HepG2 (cell line): ENCODE data around the gene CEP97. TPM values are rescaled to one million over a fixed set of nuclear protein-coding genes. Genes with fewer than 3 reads are reported as not detected.

Experiments
- HES4 ChIP-seq: sonication (generic); formaldehyde crosslinking; IDR thresholded peaks from 2 replicates; pipeline ENCODE4 v1.9.0; 2021; ENCODE audit warnings: mild to moderate bottlenecking, missing genetic modification reagents, borderline replicate concordance
- SMC3 ChIP-seq: IDR thresholded peaks from 2 replicates; pipeline ENCODE4 v1.6.1; 2011; ENCODE audit warnings: low read length, improper control_type of control experiment
- ZNF512B ChIP-seq: sonication (generic); formaldehyde crosslinking; IDR thresholded peaks from 2 replicates; pipeline ENCODE4 v1.5.1; 2020; ENCODE audit warnings: missing genetic modification reagents, mild to moderate bottlenecking, borderline replicate concordance
- ZNF609 ChIP-seq: sonication (generic); formaldehyde crosslinking; IDR thresholded peaks from 2 replicates; pipeline ENCODE4 v1.4.0; 2020; ENCODE audit warnings: mild to moderate bottlenecking, missing genetic modification reagents, borderline replicate concordance
- ZNF883 ChIP-seq: sonication (generic); formaldehyde crosslinking; IDR thresholded peaks from 2 replicates; pipeline ENCODE4 v1.5.1; 2020; ENCODE audit warnings: mild to moderate bottlenecking, missing genetic modification reagents; ENCODE audit errors: not compliant biosample characterization
- polyA plus RNA-seq, 8 experiments: library from polyadenylated mRNA; depleted of rRNA in 3 of 8; stranded (reverse) in 7 of 8; unstranded in 1 of 8; fragments of >200 nt; fragmentation: Illumina TruSeq in 4 of 8; extraction: Trizol in 4 of 8; gene quantifications; 2 replicates each; pipeline versions ENCODE4 v1.2.1 to v1.2.3, GENCODE V29; 2011 to 2016; ENCODE audit warnings: low read depth in 4 of 8, missing spikeins in 1 of 8, mixed read lengths in 1 of 8; ENCODE audit not compliant: insufficient read depth in 1 of 8
- total RNA-seq, 5 experiments: library from RNA; depleted of rRNA; stranded (reverse); fragments of >200 nt; fragmentation: Illumina TruSeq; extraction: Trizol; gene quantifications; 2 replicates each; pipeline ENCODE4 v1.2.3, GENCODE V29; 2016; ENCODE audit warnings: low read depth in 1 of 5

The CEP97 gene
- total and polyA plus RNA-seq, 2 of the 13 experiments (the other 11 are each of a cell fraction or from before 2014, with no cell fraction given), result 0.99 to 6.5 TPM

- TF ChIP-seq ZNF609 (CRISPR knock-in tag) (no peak), HES4 (CRISPR knock-in tag) (no peak), SMC3 (no peak), ZNF512B (CRISPR knock-in tag) (no peak), ZNF883 (CRISPR knock-in tag) (no peak)
- TF ChIP-seq, all 625 proteins: peak for 5
Observed at GRCh38 chr3:101687142-101687931, 37.1 kb upstream of the CEP97 start (continued).
